Measurements from ENCODE around the gene MYOZ3. TPM values are rescaled to one million over a fixed set of nuclear protein-coding genes. Genes with fewer than 3 reads are reported as not detected.

Gene MYOZ3
- total and polyA plus RNA-seq, 7 donors, result 3.0 to 110 (median 29.7) TPM

GRCh38 chr5:150614661-150615060, 46.4 kb upstream of the MYOZ3 start:
- Histone ChIP-seq H3K4me3 (no peak overlapping the region), H3K36me3 (ENCODE audit: insufficient read depth in 1 of 2, low read depth in 1 of 2) (no peaks in the 10 kb centered on the region), H3K27ac (peak overlapping the region; percentile 98), H3K9me3 (no peaks in the 10 kb centered on the region), H3K27me3 (ENCODE audit: insufficient read depth in 3 of 3, low read length in 2 of 3) (no peaks in the 10 kb centered on the region), H3K4me1 (peaks cover 94% of the 10 kb centered on the region)
- no peak for ATAC-seq
- TF ChIP-seq CTCF (IDR thresholded peaks at IDR 0.05), result no peak
- peak in 1 of 2 donors; percentile 46 for DNase-seq
- intact Hi-C loops (cut with DNase I), result no loop called here
- 17 to 53% (median 23%) methylated on average over 4 of the region's 4 CpGs for WGBS, 3 donors

GRCh38 chr5:150615141-150615699, 45.8 kb upstream of the MYOZ3 start:
- no peak for TF ChIP-seq CTCF (IDR thresholded peaks at IDR 0.05)
- Histone ChIP-seq H3K4me3 (no peak overlapping the region), H3K27ac (peak overlapping the region; percentile 98), H3K27me3 (ENCODE audit: insufficient read depth in 3 of 3, low read length in 2 of 3) (no peaks in the 10 kb centered on the region), H3K4me1 (peaks cover 90% of the 10 kb centered on the region), H3K9me3 (no peaks in the 10 kb centered on the region), H3K36me3 (ENCODE audit: insufficient read depth in 1 of 2, low read depth in 1 of 2) (no peaks in the 10 kb centered on the region)
- DNase-seq (peak in 1 of 2 donors; percentile 51), ATAC-seq (peak in 1 of 4 donors; percentile 25)
- intact Hi-C loops (cut with DNase I), result no loop called here
- 7 to 9% (median 7%) methylated on average over 17 of the region's 17 CpGs for WGBS, 3 donors

DNA sequence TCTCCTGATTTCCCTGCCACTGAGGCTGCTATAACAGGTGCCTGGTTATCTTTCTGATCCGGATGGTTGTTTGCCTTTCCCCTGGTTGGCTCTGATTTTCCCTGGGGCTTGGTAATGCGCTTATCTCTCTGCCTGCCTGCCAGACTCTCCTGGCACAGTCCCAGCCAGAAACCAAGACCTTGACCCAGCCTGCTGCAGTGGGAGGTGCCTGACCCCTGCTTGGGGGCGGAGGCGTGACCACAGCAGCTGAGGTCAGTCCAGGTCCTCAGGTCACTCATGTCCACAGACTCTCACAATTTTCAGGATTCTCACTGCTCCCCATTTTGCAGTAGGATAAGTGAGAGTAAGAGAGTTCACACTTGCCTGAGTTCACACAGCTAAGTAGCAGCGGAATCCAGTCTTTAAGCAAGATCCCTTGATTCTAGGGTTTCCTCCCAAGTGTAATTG, 45.0 kb upstream of the MYOZ3 start:
- WGBS, 3 donors, result 18 to 33% (median 22%) methylated on average over 5 of the region's 5 CpGs
- TF ChIP-seq CTCF (IDR thresholded peaks at IDR 0.05), result no peak
- DNase-seq, result peak; percentile 49 to 67
- ATAC-seq, result no peak
- intact Hi-C loops (cut with DNase I), result no loop called here
- peaks cover 82% of the 10 kb centered on the region for H3K4me1 ChIP-seq
- H3K9me3 ChIP-seq, result no peaks in the 10 kb centered on the region
- no peaks in the 10 kb centered on the region for H3K27me3 ChIP-seq (ENCODE audit: insufficient read depth in 3 of 3, low read length in 2 of 3)
- no peak overlapping the region for H3K4me3 ChIP-seq
- H3K36me3 ChIP-seq (ENCODE audit: insufficient read depth in 1 of 2, low read depth in 1 of 2), result no peaks in the 10 kb centered on the region
- peak overlapping the region; percentile 98 for H3K27ac ChIP-seq

DNA sequence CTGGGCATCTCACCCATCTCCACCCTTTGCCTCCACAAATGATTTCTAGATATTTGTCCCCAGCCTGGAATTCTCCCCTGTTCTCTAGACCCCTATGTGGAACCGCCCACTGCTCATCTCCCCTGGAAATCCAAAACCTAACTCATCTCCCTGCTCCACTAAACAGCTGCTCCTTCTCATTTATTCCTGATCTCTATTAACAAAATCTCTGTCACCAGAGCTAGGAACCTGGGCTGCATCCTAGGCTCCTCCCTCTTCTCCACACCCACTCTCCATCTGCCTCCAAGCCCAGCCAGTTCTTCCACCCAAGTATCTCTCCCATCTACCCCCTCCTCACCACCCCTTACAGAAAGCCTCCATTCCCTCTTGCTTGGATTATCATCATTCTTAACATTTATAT, 44.5 kb upstream of the MYOZ3 start:
- Histone ChIP-seq H3K27ac (peak overlapping the region; percentile 98), H3K4me1 (peaks cover 77% of the 10 kb centered on the region), H3K36me3 (ENCODE audit: insufficient read depth in 1 of 2, low read depth in 1 of 2) (no peaks in the 10 kb centered on the region), H3K9me3 (no peaks in the 10 kb centered on the region), H3K27me3 (ENCODE audit: insufficient read depth in 3 of 3, low read length in 2 of 3) (no peaks in the 10 kb centered on the region), H3K4me3 (no peak overlapping the region)
- 67 to 87% (median 82%) methylated on average over 1 of the region's 1 CpG for WGBS, 3 donors
- intact Hi-C loops (cut with DNase I), result no loop called here
- ATAC-seq (no peak), DNase-seq (peak in 1 of 2 donors; percentile 21)
- no peak for TF ChIP-seq CTCF (IDR thresholded peaks at IDR 0.05)

- Histone ChIP-seq H3K27ac (peak overlapping the region; percentile 72), H3K27me3 (ENCODE audit: insufficient read depth in 3 of 3, low read length in 2 of 3) (no peaks in the 10 kb centered on the region), H3K4me3 (no peak overlapping the region), H3K9me3 (no peaks in the 10 kb centered on the region), H3K36me3 (ENCODE audit: insufficient read depth in 1 of 2, low read depth in 1 of 2) (no peaks in the 10 kb centered on the region), H3K4me1 (peaks cover 60% of the 10 kb centered on the region)
- DNase-seq (no peak), ATAC-seq (peak in 2 of 4 donors; percentile 21 to 37)
- no peak for TF ChIP-seq CTCF (IDR thresholded peaks at IDR 0.05)
- 42 to 47% (median 45%) methylated on average over 9 of the region's 9 CpGs for WGBS, 3 donors
- intact Hi-C loops (cut with DNase I), result no loop called here
Observed at GRCh38 chr5:150618163-150618562, 42.9 kb upstream of the MYOZ3 start.
